Fibroblast of lung (primary cell): ENCODE data around the gene ZNF143.

ENCODE experiments used
- CTCF ChIP-seq, 2 donors: IDR thresholded peaks in 1 of 2; conservative IDR thresholded peaks in 1 of 2; 1 replicate in 1 of 2; 2 replicates in 1 of 2; pipeline ENCODE4 v1.5.1; 2011 to 2012; ENCODE audit warnings: low read length in 2 of 2, control low read depth in 1 of 2, inconsistent platforms in 1 of 2, low read depth in 1 of 2, mild to moderate bottlenecking in 1 of 2
- EZH2 ChIP-seq: IDR thresholded peaks from 2 replicates; pipeline ENCODE4 v1.5.1; 2012; ENCODE audit warnings: low read length, control low read depth, mild to moderate bottlenecking; ENCODE audit errors: missing control alignments

GRCh38 chr11:9571071-9571762 lies 110.4 kb downstream of the ZNF143 start:
- TF ChIP-seq CTCF (conservative IDR thresholded peaks at IDR 0.05 in 1 of 2, IDR thresholded peaks at IDR 0.05 in 1 of 2; ENCODE audit: low read depth in 1 of 2, low read length in 2 of 2) (no peak), EZH2 (no peak)
